ENCODE measurements around the gene ZBTB48. TPM values are rescaled to one million over a fixed set of nuclear protein-coding genes. Genes with fewer than 3 reads are reported as not detected.

Gene ZBTB48
- total and polyA plus RNA-seq, 2 donors from 2014 or later, result 27.1 to 45.5 TPM

DNA sequence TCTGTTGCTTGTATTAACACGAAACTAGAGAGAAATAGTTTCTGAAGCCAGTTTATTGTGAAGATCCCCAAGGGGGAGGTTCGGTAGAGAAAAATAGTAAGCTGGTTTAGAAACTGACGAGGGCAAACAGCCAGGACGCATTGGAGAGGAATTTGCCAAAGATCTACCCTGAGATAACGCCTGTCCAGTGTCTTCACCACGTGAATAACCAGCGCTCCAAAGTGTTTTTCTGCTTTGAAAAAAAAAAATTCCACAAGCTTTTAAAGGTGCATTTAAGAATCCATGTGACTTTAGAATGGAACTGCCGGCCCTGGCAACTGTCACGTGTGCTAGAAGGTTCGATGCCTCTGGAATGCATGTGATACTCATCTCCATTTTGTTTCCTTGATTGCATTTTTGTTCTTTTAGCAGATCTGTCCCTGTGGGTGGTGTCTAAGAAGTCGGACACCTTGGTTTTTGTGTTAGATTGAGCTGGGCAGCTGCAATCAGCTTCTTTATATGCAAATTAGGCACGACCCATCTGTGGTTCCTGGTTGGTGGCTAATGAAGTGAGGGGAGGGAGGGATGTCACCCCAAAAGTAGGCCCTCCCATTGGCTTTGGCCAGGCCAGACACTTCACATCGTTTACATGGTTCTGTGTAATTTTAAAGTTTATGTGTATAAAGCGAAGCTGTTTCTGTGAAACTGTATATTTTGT is 43.6 kb downstream of the ZBTB48 start:
- peaks cover 4 to 28% (median 9%) of the 10 kb centered on the region in 3 donors for H3K36me3 ChIP-seq (ENCODE audit: control insufficient read depth in 2 of 3, insufficient read depth in 3 of 3, low read length in 3 of 3)

DNA sequence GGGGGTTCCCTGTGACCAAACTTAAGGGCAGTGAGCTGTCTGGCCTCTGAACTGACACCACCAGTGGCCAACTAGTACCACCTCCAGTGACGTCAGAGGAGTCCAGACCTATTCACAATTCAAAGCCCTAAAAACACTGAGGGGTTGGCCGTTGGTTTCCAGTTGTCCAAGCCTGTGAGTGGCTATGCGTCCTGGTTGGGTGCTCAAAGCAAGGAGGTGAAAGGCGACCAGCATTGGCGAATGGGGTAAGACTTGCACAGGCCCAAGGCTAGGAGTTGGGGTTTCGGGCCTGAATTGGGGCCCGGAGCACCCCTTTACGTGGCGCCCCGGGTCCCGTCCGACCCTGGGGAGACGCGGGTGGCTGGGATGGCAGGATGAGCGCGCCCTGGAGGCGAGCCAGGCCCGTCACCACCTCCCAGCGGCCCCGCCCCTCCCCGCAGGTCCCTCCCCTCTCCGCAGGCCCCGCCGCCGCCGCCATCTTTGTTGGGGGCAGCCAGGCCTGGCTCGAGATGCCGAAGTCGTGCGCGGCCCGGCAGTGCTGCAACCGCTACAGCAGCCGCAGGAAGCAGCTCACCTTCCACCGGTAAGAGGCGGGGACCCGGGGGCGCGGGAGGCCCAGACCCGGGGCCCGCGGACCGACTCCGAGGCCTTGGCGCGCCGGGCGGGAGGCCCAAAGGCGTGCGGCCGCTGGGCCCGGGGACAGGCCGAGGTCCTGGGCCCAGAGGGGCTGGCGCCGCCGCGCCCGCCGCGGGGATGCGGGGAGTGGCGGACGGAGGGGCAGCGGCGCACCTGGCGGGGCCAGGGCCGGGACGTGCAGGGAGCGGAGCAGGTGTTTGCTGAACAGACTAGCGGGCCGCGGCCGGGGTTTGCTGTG is 45.2 kb downstream of the ZBTB48 start, which contains the start of gene THAP3:
TSS of gene THAP3 (plus strand) at position 159 of the 874 bp plus-strand sequence. CDS start at position 510, 351 bp downstream.
- FAIRE-seq, result no peak

More for the DNA sequence above, 43.6 kb downstream of the ZBTB48 start:
- H3K9me3 ChIP-seq (ENCODE audit: control insufficient read depth in 2 of 3, insufficient read depth in 1 of 3, low read length in 3 of 3), result no peaks in the 10 kb centered on the region
- TF ChIP-seq, protein P1, sequence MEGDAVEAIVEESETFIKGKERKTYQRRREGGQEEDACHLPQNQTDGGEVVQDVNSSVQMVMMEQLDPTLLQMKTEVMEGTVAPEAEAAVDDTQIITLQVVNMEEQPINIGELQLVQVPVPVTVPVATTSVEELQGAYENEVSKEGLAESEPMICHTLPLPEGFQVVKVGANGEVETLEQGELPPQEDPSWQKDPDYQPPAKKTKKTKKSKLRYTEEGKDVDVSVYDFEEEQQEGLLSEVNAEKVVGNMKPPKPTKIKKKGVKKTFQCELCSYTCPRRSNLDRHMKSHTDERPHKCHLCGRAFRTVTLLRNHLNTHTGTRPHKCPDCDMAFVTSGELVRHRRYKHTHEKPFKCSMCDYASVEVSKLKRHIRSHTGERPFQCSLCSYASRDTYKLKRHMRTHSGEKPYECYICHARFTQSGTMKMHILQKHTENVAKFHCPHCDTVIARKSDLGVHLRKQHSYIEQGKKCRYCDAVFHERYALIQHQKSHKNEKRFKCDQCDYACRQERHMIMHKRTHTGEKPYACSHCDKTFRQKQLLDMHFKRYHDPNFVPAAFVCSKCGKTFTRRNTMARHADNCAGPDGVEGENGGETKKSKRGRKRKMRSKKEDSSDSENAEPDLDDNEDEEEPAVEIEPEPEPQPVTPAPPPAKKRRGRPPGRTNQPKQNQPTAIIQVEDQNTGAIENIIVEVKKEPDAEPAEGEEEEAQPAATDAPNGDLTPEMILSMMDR (IDR thresholded peaks at IDR 0.05; ENCODE audit: borderline replicate concordance, extremely low read depth, insufficient read depth), result no peak
- H3K4me1 ChIP-seq (ENCODE audit: control insufficient read depth in 2 of 3, insufficient read depth in 2 of 3, low read depth in 1 of 3, low read length in 3 of 3), result peaks cover 0 to 23% (median 4%) of the 10 kb centered on the region in 3 donors
- no peak overlapping the region for H3K9ac ChIP-seq (ENCODE audit: low read length in 3 of 3)
- no peak overlapping the region for H3K4me3 ChIP-seq (ENCODE audit: low read length in 3 of 3)
- H3K27ac ChIP-seq (ENCODE audit: low read depth in 2 of 2, low read length in 2 of 2), result no peak overlapping the region
- intact Hi-C loops (cut with DNase I), result no loop called here
- FAIRE-seq (no peak), DNase-seq (no peak)
- H3K27me3 ChIP-seq (ENCODE audit: control insufficient read depth, insufficient read depth, low read length), result no peaks in the 10 kb centered on the region

DNA sequence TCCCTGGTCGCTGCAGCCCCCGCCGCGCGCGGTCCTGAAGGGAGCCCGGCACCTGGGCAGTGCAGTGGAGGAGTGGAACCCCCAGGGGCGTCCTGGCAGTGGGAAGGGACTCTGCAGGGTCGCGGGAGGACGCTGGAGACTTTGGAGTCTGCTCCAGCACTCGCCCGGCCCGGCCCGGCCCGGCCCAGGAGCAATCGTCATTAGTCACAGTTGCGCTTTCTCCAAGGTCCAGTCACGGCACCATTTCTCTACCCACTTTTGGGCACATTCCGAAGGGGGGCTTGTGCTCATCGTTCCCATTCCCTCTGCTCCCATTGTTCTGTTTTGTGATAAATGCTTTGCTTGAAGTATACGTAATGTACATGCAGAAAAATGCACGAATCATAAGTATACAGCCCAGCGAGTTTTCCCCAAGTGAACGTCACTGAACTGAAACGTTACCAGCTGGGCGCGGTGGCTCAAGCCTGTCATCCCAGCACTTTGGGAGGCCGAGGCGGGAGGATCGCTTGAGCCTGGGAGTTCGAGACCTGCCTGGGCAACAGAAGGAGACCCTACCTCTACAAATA is 45.9 kb downstream of the ZBTB48 start:
- TF ChIP-seq, protein P1 (IDR thresholded peaks at IDR 0.05; ENCODE audit: borderline replicate concordance, extremely low read depth, insufficient read depth), result no peak
- Histone ChIP-seq H3K4me1 (ENCODE audit: control insufficient read depth in 2 of 3, insufficient read depth in 2 of 3, low read depth in 1 of 3, low read length in 3 of 3) (peaks cover 0 to 23% (median 4%) of the 10 kb centered on the region in 3 donors), H3K27me3 (ENCODE audit: control insufficient read depth, insufficient read depth, low read length) (no peaks in the 10 kb centered on the region), H3K4me3 (ENCODE audit: low read length in 3 of 3) (peak overlapping the region; percentile 78 to 89 (median 79)), H3K9me3 (ENCODE audit: control insufficient read depth in 2 of 3, insufficient read depth in 1 of 3, low read length in 3 of 3) (no peaks in the 10 kb centered on the region), H3K27ac (ENCODE audit: low read depth in 2 of 2, low read length in 2 of 2) (peak overlapping the region; percentile 67 to 85), H3K36me3 (ENCODE audit: control insufficient read depth in 2 of 3, insufficient read depth in 3 of 3, low read length in 3 of 3) (peaks cover 0 to 24% (median 13%) of the 10 kb centered on the region in 3 donors), H3K9ac (ENCODE audit: low read length in 3 of 3) (peak overlapping the region; percentile 63 to 72 (median 65))
- intact Hi-C loops (cut with DNase I), result no loop called here
- peak in 1 of 5 donors; percentile 43 for DNase-seq
- no peak for FAIRE-seq

More for the DNA sequence above, 45.2 kb downstream of the ZBTB48 start, which contains the start of gene THAP3:
- peak; percentile 91 to 96 (median 93) for DNase-seq
- H3K36me3 ChIP-seq (ENCODE audit: control insufficient read depth in 2 of 3, insufficient read depth in 3 of 3, low read length in 3 of 3), result peaks cover 4 to 23% (median 14%) of the 10 kb centered on the region in 3 donors
- H3K9me3 ChIP-seq (ENCODE audit: control insufficient read depth in 2 of 3, insufficient read depth in 1 of 3, low read length in 3 of 3), result no peaks in the 10 kb centered on the region
- H3K27me3 ChIP-seq (ENCODE audit: control insufficient read depth, insufficient read depth, low read length), result no peaks in the 10 kb centered on the region
- intact Hi-C loops (cut with DNase I), result no loop called here
- peak within 1 kb of the TSS; percentile 85 to 88 for H3K27ac ChIP-seq (ENCODE audit: low read depth in 2 of 2, low read length in 2 of 2)
- peak within 1 kb of the TSS; percentile 63 to 72 (median 65) for H3K9ac ChIP-seq (ENCODE audit: low read length in 3 of 3)
- H3K4me3 ChIP-seq (ENCODE audit: low read length in 3 of 3), result peak within 1 kb of the TSS; percentile 78 to 89 (median 79)
- peaks cover 0 to 23% (median 4%) of the 10 kb centered on the region in 3 donors for H3K4me1 ChIP-seq (ENCODE audit: control insufficient read depth in 2 of 3, insufficient read depth in 2 of 3, low read depth in 1 of 3, low read length in 3 of 3)
- TF ChIP-seq, protein P1 (IDR thresholded peaks at IDR 0.05; ENCODE audit: borderline replicate concordance, extremely low read depth, insufficient read depth), result no peak

Data from kidney (tissue), 14 donors.